Cardiac fibroblast (primary cell): ENCODE results near the gene PSMB3.

Source experiments
- DNase-seq, 2 donors: peaks; one replicate each; pipeline versions ENCODE4 v3.0.0 to v3.0.0-alpha.2; 2010; ENCODE audit warnings: low read depth in 2 of 2
- H3K4me3 ChIP-seq, 2 donors: replicated peaks in 1 of 2; 1 replicate in 1 of 2; 2 replicates in 1 of 2; pipeline ENCODE4 v1.5.1; 2011; ENCODE audit warnings: low read depth in 2 of 2, low read length in 2 of 2, mild to moderate bottlenecking in 2 of 2, moderate library complexity in 1 of 2
- TF ChIP-seq, protein P1 (sequence below): IDR thresholded peaks from one replicate; pipeline ENCODE4 v1.5.1; 2011; ENCODE audit warnings: low read depth, mild to moderate bottlenecking, low read length, inconsistent platforms

The PSMB3 gene

GRCh38 chr17:38738007-38738662 is 14.4 kb upstream of the PSMB3 start:
- H3K4me3 ChIP-seq: no peak overlapping the region
- TF ChIP-seq, protein P1, sequence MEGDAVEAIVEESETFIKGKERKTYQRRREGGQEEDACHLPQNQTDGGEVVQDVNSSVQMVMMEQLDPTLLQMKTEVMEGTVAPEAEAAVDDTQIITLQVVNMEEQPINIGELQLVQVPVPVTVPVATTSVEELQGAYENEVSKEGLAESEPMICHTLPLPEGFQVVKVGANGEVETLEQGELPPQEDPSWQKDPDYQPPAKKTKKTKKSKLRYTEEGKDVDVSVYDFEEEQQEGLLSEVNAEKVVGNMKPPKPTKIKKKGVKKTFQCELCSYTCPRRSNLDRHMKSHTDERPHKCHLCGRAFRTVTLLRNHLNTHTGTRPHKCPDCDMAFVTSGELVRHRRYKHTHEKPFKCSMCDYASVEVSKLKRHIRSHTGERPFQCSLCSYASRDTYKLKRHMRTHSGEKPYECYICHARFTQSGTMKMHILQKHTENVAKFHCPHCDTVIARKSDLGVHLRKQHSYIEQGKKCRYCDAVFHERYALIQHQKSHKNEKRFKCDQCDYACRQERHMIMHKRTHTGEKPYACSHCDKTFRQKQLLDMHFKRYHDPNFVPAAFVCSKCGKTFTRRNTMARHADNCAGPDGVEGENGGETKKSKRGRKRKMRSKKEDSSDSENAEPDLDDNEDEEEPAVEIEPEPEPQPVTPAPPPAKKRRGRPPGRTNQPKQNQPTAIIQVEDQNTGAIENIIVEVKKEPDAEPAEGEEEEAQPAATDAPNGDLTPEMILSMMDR: no peak
- no peak for DNase-seq

GRCh38 chr17:38738686-38739085 is 13.9 kb upstream of the PSMB3 start:
- DNase-seq: no peak
- TF ChIP-seq, protein P1: no peak
- H3K4me3 ChIP-seq: no peak overlapping the region

DNA sequence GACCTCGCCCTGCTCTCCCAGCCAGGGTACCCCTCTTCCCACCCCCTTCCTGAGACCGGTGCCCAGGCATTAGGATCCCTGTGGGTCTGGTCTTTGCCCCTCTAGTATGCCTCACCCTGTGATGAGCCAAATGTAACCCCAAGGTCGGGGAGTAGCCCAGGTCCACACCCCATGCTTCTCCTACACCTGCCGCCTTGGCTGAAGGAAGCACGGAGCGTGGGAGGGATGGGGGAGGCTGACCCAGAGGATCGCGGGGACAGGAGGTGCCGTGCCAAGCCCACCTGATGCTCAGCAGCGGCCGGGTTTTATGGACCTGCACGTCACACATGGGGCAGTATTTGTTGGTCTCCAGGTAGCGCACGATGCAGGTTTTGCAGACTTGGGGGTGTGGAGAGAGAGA is 13.2 kb upstream of the PSMB3 start:
- no peak for DNase-seq
- H3K4me3 ChIP-seq: no peak overlapping the region
- TF ChIP-seq, protein P1: no peak

- no peak for DNase-seq
- TF ChIP-seq, protein P1: no peak
- H3K4me3 ChIP-seq: no peak overlapping the region
Observed at GRCh38 chr17:38740044-38740443, 12.5 kb upstream of the PSMB3 start.

GRCh38 chr17:38740806-38741205 is 11.7 kb upstream of the PSMB3 start:
- DNase-seq: peak; percentile 40 to 59
- no peak overlapping the region for H3K4me3 ChIP-seq
- TF ChIP-seq, protein P1: no peak

DNA sequence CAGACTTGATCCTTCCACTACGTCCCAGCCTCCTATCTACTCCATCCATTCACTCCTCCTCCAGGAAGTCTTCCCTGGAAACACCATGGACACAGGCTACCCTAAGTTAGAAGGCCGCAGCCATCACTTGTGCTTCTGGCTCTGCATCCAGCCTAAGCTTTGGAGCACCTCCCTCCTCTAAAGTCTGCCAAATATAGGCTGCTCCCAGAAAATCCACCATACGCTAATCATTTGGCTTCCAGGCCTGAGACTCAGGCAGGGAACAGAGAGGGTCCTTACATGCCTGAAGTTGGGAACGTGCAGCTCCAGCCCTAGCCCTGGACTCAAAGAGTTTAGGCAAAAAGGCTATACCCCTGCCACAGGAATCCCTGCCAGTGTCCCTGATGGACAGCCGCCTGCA is 11.1 kb upstream of the PSMB3 start:
- no peak for DNase-seq
- TF ChIP-seq, protein P1: no peak
- H3K4me3 ChIP-seq: no peak overlapping the region

DNA sequence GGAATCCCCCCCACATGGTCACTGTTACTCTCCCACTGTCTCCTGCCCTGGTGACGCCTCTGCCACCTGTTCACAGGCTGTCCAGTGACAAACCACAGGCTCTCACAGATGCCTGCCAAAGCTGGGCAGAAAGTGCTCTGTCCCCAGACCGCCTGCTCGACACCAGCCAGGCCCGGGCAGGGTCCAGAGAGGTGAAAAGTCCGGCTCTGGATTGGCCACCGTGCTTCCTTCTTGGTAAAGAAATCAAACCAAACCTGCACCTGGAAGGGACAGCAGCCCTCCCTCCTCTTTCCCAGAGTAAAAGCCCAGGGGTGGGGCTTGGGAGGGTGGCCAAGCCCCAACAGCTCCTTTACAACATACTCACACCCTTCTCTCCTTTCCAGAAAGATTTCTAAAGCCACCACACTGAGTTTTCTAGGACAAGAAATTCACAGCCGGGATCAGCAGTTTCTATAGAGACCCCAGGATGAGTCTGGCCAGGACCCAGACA is 10.6 kb upstream of the PSMB3 start:
- peak in 1 of 2 donors; percentile 50 for DNase-seq
- no peak overlapping the region for H3K4me3 ChIP-seq
- TF ChIP-seq, protein P1: no peak
